Measurements from ENCODE around the gene ATP2B2. TPM values are rescaled to one million over a fixed set of nuclear protein-coding genes. Genes with fewer than 3 reads are reported as not detected.

Gene ATP2B2
- total RNA-seq, 4 donors from 2014 or later: 0.31 to 2.9 (median 1.8) TPM

GRCh38 chr3:10312861-10313260 lies 192.5 kb downstream of the ATP2B2 start:
- Histone ChIP-seq H3K27me3 (no peaks in the 10 kb centered on the region), H3K4me1 (no peaks in the 10 kb centered on the region), H3K27ac (no peak overlapping the region), H3K4me3 (no peak overlapping the region), H3K9me3 (no peaks in the 10 kb centered on the region), H3K36me3 (peaks cover 0 to 84% of the 10 kb centered on the region in 2 donors)
- intact Hi-C loops (cut with DNase I; ENCODE audit: low total_unique reads): no loop called here
- TF ChIP-seq CTCF (IDR thresholded peaks at IDR 0.05 in 4 of 5, conservative IDR thresholded peaks at IDR 0.05 in 1 of 5): no peak
- TF ChIP-seq POLR2A (IDR thresholded peaks at IDR 0.05): no peak
- DNase-seq (no peak), ATAC-seq (no peak)
- in situ Hi-C loops (cut with MboI; ENCODE audit: low sequenced_read_pairs in 4 of 4): no loop called here

GRCh38 chr3:10312391-10312790 lies 193.0 kb downstream of the ATP2B2 start:
- no peak for DNase-seq
- Histone ChIP-seq H3K4me3 (no peak overlapping the region), H3K36me3 (peaks cover 0 to 84% of the 10 kb centered on the region in 2 donors)

DNA sequence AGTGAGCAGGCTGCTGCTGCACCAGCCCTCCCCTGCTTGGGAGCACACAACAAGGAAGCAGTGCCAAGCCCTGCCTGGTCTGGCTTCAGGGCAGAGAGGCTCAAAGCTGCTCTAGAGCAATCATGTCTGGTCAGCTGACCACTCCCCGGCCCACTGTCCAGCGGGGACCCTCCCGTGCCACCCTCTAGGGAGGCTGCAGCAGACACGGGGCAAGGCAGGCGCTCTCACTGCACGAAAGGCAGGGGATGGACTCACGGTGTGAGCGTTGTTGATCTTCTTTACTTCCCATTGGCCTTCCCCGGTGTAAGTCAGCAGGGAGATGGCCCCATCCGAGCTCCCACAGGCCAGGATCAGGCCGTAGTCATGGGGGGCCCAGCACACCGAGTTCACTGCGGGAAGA lies 193.7 kb downstream of the ATP2B2 start:
- H3K4me1 ChIP-seq: no peaks in the 10 kb centered on the region
- H3K27me3 ChIP-seq: no peaks in the 10 kb centered on the region
- H3K9me3 ChIP-seq: no peaks in the 10 kb centered on the region
- no peak for ATAC-seq
- in situ Hi-C loops (cut with MboI; ENCODE audit: low sequenced_read_pairs in 4 of 4): no loop called here
- no peak for TF ChIP-seq POLR2A (IDR thresholded peaks at IDR 0.05)
- no peak for TF ChIP-seq CTCF (IDR thresholded peaks at IDR 0.05 in 4 of 5, conservative IDR thresholded peaks at IDR 0.05 in 1 of 5)
- DNase-seq: no peak
- H3K27ac ChIP-seq: no peak overlapping the region
- no peak overlapping the region for H3K4me3 ChIP-seq
- H3K36me3 ChIP-seq: peaks cover 0 to 86% of the 10 kb centered on the region in 2 donors
- intact Hi-C loops (cut with DNase I; ENCODE audit: low total_unique reads): no loop called here

More at GRCh38 chr3:10312391-10312790, 193.0 kb downstream of the ATP2B2 start:
- no peak overlapping the region for H3K27ac ChIP-seq
- H3K27me3 ChIP-seq: no peaks in the 10 kb centered on the region
- ATAC-seq: no peak
- TF ChIP-seq CTCF (IDR thresholded peaks at IDR 0.05 in 4 of 5, conservative IDR thresholded peaks at IDR 0.05 in 1 of 5): no peak
- TF ChIP-seq POLR2A (IDR thresholded peaks at IDR 0.05): no peak
- intact Hi-C loops (cut with DNase I; ENCODE audit: low total_unique reads) (no loop called here), in situ Hi-C loops (cut with MboI; ENCODE audit: low sequenced_read_pairs in 4 of 4) (no loop called here)
- no peaks in the 10 kb centered on the region for H3K4me1 ChIP-seq
- H3K9me3 ChIP-seq: no peaks in the 10 kb centered on the region

DNA sequence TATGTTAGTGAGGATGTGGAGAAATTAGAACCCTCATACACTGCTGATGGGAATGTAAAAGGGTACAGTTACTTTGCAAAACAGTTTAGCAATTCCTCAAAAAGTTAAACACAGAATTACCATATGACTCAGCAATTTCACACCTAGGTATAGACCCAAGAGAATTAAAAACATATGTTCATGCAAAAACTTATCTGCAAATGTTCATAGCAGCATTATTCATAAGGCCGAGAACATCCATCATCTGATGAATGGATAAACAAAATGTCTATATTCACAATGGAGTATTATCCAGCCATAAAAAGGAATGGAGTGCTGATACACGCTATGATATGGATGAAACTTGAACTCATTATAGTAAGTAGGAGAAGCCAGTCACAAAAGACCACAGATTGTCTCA lies 194.8 kb downstream of the ATP2B2 start:
- intact Hi-C loops (cut with DNase I; ENCODE audit: low total_unique reads): no loop called here
- Histone ChIP-seq H3K4me1 (peaks cover 0 to under 1% of the 10 kb centered on the region in 2 donors), H3K36me3 (peaks cover 0 to 85% of the 10 kb centered on the region in 2 donors), H3K27ac (peak overlapping the region in 1 of 4 donors; percentile 1), H3K9me3 (no peaks in the 10 kb centered on the region), H3K4me3 (no peak overlapping the region), H3K27me3 (no peaks in the 10 kb centered on the region)
- in situ Hi-C loops (cut with MboI; ENCODE audit: low sequenced_read_pairs in 4 of 4): no loop called here
- TF ChIP-seq CTCF (IDR thresholded peaks at IDR 0.05 in 4 of 5, conservative IDR thresholded peaks at IDR 0.05 in 1 of 5) (no peak), POLR2A (IDR thresholded peaks at IDR 0.05) (no peak)
- DNase-seq (no peak), ATAC-seq (no peak)

DNA sequence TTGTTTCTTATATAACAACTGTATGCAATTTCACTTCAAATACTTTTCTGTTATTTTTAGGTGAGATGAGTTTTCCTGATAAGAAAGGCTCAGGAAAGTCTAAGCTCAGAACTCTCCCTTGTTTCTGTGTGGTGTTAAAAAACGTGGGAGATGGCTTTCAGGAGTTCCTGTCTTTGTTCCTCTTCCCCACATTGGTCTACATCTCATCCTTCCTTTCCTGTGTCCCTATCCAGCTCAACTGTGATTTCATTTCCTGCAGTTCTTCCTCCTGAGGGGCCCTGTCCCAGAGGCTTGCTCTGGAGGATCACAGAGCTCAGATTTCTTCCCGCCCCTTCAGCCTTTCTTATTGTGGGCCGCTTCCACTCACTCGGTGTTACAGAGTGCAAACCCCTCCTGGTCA lies 195.7 kb downstream of the ATP2B2 start:
- intact Hi-C loops (cut with DNase I; ENCODE audit: low total_unique reads): no loop called here
- no peaks in the 10 kb centered on the region for H3K9me3 ChIP-seq

More for the DNA sequence above, 195.7 kb downstream of the ATP2B2 start:
- Histone ChIP-seq H3K4me1 (peaks cover 0 to 6% of the 10 kb centered on the region in 2 donors), H3K36me3 (peaks cover 0 to 85% of the 10 kb centered on the region in 2 donors), H3K4me3 (no peak overlapping the region), H3K27ac (peak overlapping the region in 1 of 4 donors; percentile 25), H3K27me3 (no peaks in the 10 kb centered on the region)
- no peak for TF ChIP-seq CTCF (IDR thresholded peaks at IDR 0.05 in 4 of 5, conservative IDR thresholded peaks at IDR 0.05 in 1 of 5)
- TF ChIP-seq POLR2A (IDR thresholded peaks at IDR 0.05): no peak
- no peak for ATAC-seq
- DNase-seq: no peak
- in situ Hi-C loops (cut with MboI; ENCODE audit: low sequenced_read_pairs in 4 of 4): no loop called here
